HG03045 (cell line): ENCODE measurements around the gene PVALEF.

Experiments used
- ATAC-seq: cut with Tn5 transposase; IDR thresholded peaks from one replicate; pipeline ENCODE4 v1.9.1; 2021; ENCODE audit warnings: mild to moderate bottlenecking, moderate library complexity; ENCODE audit not compliant: unreplicated experiment

PVALEF gene

DNA sequence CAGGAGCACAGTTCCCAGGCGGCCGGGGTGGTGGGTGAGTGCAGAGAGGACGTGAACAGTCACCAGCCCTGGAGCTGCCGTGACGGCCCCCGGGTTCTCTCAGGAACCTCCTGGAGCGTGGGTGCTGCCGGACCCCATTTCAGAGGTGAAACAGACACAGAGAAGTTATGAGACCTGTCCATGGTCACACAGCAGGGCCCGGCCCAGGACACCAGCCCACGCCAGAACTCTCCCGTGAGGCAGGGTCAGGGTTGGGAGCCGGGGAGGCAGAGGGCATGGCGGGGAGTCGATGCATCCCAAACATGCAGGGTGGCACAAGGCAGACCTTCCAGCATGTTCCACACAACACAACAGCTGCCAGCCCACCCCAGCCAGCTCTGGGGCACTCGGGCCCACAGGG, 3.8 kb upstream of the PVALEF start:
- no peak for ATAC-seq

GRCh38 chr17:81161972-81162371, 3.3 kb upstream of the PVALEF start:
- no peak for ATAC-seq

DNA sequence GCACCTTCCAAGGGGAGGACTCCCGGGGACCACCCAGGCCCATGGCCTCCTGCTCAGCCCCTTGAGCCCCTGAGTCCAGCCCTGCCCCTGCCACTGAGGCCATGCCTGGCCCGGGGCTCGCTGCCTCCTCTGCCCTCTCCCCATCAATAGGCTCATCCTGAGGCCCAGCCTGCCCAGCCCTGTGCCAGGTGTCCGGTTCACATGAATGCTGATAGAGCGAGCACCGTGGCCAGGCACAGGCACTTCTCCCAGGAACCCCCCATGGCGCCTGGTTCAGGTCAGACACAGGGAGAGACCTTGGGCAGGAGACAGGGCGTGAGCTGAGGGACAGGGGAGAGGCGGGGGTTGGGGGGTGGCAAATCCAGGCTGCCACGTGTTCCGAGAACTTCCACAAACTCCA, 2.8 kb upstream of the PVALEF start:
- ATAC-seq: no peak

DNA sequence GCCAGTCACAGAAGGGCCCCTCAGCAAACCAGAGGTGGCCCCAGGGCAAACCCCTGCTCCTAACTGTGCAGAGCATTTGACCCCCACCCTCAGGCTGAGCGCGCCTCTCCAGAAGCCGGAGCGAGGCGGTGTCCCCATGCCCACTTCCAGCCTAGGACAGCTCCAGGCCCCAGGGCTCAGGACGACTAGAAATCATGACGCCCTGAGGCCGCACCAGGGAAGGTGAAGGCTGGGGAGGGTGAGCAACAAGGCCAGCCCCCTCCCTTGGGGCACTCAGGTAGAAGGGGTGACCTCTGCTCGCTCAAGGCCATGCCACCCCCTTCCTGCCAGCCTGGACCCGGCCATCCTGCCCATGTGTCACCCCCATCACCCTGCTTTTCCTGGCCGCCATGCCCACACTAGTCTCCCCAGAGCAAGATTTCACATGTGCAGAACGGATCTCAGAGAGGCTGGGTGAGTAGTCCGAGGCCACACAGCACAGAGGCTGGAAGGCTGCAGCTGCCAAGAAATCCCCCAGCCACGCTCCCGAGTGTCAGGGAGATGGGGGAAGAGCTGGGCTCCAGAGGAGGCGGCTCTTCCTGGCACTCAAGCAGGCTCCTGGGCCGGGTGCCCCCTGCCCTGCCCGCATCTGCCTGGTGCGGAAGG, 2.1 kb upstream of the PVALEF start:
- no peak for ATAC-seq

DNA sequence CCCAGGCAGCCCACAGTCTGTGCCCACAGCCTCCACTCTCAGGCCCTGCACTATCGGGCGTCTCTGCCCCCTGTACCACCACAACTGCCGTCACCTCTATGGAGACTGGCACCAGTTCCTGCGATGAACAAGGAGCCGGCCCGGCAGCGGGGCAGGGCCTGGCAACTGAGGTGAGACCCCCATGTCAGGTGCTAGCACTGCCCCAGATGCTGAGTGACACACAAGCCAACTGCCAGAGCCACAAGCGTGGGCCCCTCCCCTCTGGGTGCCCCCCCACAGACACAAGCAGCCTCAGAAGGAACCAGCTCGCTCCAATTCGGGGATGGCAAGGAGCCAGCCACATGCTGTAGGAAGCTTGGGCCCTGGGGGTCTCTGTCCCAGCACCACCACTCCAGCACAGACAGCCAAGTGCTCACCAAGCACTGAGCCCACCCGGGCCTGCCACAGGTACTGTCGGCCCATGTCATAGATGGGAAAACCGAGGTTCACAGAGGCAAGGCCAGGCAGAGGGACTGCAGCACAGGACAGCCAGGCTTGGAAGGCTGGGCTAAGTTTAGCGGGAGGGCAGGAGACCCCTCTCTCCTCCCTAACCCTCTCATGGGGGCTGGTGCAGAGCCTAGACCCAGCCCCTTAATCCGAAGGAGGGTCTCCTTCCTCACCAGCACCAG, 1.5 kb upstream of the PVALEF start:
- no peak for ATAC-seq

- ATAC-seq: no peak
Measured at GRCh38 chr17:81164371-81165245, 699 bp upstream of the PVALEF start.

DNA sequence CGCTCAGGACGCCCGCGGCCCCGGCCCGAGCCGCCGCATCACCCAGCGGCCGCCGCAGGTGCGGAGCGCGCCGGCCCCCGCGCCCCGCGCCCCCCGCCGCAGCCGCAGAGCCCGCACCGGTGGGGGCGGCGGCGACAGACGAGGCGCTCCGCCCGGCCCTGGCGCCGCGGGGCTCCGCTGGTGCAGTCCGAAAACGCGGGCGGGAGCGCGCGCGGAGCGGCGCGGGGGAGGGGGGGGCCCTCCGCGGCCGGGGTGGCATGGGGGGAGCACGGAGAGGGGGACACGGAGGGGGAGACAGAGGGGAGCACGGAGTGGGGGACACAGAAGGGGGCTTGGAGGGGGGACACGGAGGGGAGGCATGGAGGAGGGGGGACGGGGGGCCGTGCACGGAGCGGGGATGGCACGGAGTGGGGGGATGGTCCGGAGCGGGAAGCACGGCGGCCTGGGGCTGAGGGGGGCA, 756 bp downstream of the PVALEF start, which contains the start of gene AATK:
TSS of gene AATK (minus strand) at position 189 of the 460 bp plus-strand sequence. CDS start 229 bp downstream, outside the sequence.
- ATAC-seq: no peak

- ATAC-seq: no peak
Measured at GRCh38 chr17:81167194-81167524, 1.9 kb downstream of the PVALEF start.

DNA sequence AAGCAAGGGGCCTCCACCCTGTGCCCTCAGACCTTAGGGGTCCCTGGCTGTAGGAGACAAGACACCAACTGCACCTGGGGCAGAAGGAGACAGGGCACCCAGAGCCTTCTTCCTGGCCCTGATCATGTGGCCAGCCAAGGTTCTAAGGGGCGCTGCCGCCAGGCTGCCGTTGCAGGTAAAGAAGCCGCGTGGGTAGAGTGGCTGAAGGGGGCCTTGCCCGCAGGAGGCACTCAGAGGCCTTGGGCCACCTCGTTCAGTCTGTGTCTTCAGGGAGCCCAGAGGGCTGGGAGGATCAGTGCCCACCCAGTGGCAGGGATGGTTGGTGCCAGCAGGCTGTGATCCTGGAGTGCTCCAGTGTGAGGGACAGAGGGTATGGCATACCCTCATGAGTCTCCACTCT, 2.3 kb downstream of the PVALEF start:
- ATAC-seq: no peak

DNA sequence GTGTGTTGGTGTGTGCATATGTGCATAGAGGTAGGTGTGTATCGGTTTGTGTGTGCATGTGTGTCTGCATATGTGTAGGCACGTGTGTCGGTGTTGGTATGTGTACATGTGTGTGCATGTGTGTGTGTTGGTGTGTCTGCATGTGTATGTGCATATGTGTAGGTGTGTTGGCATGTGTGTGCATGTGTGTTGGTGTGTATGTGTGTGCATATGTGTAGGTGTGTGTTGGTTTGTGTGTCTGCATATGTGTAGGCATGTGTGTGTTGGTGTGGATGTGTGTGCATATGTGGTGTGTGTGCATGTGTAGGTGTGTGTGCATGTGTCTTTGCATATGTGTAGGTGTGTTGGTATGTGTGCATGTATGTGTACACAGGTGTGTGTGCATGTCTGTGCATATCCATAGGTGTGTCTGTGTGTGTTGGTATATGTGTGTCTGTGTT, 4.6 kb downstream of the PVALEF start:
- ATAC-seq: no peak

GRCh38 chr17:81170727-81171494, 5.6 kb downstream of the PVALEF start:
- ATAC-seq: no peak

DNA sequence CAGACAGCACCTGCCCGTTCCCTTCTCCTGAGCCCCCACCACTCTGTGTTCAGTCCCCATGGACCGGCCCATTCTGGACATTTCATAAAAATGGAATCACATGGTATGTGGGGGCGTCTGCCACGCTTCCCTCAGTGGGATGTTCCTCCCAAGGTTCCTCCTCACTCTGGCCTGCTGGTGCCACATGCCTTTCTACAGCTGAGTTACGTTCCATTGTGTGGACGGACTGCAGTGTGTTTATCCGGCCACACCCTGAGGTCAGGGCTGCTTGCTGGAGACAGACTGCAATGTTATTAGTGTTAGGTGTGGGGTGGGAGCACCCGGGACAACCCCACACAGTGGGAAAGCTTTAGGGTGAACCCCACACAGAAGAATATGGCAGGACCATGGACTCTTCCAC, 6.6 kb downstream of the PVALEF start:
- no peak for ATAC-seq

GRCh38 chr17:81173052-81173761, 7.9 kb downstream of the PVALEF start:
- no peak for ATAC-seq

DNA sequence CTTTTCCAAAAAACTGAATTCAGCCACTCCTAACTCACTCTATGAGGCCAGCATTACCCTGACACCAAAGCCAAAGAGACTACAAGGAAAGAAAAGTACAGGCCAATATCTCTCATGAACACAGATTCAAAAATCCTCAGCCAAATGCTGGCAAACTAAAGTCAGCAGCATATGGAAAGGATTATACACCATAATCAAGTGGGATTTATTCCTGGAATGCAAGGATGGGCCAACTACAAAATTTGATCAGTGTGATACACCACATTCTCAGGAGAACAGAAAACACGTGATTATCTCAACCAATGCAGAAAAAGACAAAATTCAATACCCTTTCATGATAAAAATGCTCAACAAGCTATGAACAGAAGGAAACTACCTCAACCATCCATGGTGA, 8.5 kb downstream of the PVALEF start:
- ATAC-seq: no peak

- ATAC-seq: no peak
Measured at GRCh38 chr17:81176666-81177065, 11.4 kb downstream of the PVALEF start.

- ATAC-seq: no peak
Measured at GRCh38 chr17:81178136-81179091, 13.1 kb downstream of the PVALEF start.

GRCh38 chr17:81179220-81179619, 13.9 kb downstream of the PVALEF start:
- no peak for ATAC-seq

GRCh38 chr17:81179861-81180260, 14.6 kb downstream of the PVALEF start:
- no peak for ATAC-seq
